GM19438 (cell line): ENCODE measurements around the gene ELL.

Experiments
- ATAC-seq: cut with Tn5 transposase; IDR thresholded peaks from one replicate; pipeline ENCODE4 v1.9.1; 2021; ENCODE audit warnings: low read depth; ENCODE audit not compliant: unreplicated experiment

ELL gene

GRCh38 chr19:18425515-18426415 lies 96.1 kb downstream of the ELL start:
- ATAC-seq, result no peak

GRCh38 chr19:18424890-18425514 lies 96.9 kb downstream of the ELL start:
- no peak for ATAC-seq

GRCh38 chr19:18424122-18424889 lies 97.6 kb downstream of the ELL start:
- ATAC-seq, result no peak

GRCh38 chr19:18423258-18424020 lies 98.4 kb downstream of the ELL start:
- ATAC-seq, result no peak

- no peak for ATAC-seq
These were observed 99.2 kb downstream of the ELL start for GRCh38 chr19:18422530-18423191.

DNA sequence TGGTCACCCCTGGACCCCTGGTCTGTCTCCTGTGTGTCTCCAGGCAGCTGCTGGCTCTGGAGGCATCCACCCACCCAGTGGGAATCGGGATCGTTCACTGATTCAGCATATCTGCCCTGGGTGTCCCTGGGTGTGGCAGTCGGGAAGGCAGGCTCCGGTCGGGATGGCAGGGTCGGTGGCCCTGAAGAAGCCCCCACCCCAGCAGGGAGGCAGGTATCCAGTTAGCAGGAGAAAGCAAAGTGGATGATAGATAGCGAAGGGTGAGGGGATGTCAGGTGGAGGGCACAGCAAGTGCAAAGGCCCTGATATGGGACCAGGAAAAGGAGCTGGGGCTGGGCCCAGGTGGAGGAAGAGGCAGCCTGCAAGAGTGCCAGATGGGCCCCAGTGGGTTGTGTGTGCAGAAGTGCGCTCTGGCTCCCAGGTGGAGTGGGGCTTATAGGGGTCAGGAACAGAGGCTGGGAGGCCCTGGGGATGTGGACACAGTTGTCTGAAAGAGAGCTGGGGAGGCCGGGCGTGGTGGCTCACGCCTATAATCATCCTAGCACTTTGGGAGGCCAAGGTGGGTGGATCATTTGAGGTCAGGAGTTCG lies 100.4 kb downstream of the ELL start:
- ATAC-seq, result no peak

- ATAC-seq, result no peak
These were observed 100.9 kb downstream of the ELL start for GRCh38 chr19:18420930-18421329.

DNA sequence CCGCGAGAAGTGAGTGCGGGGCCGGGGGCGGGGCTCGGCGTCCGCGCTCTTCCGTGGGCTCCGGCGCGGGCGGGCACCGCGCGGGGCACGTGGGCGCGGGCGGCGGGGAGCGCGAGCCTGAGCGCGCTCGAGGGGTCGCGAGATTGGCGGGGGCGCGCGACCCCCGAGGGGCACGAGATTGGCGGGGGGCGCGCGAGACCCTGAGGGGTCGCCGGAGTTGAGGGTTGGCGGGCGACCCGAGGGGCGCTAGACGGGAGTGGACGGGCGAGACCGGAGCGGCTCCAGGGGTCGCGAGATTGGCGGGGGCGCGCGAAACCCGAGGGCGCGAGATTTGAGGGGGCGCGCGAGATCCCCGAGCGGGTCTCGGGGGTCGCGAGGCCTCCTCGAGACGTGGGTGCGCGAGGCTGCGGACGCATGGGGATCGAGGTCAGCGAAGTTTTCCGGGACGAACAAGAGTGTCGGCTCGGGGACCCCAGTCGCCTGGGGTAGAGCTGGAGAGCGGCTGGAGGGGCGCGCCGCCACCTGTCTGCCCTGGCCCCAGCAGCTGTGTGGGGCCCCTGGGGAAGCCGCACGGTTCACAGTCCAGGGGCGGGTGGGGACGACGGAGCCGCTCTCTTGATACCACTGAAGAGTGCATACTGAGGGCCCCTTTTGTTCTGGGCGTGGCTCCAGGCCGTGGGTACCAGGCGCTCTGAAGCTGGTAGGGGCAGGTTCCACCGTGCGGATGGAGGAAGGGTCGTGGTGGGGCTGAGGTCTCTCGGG lies 102.0 kb downstream of the ELL start:
- no peak for ATAC-seq

DNA sequence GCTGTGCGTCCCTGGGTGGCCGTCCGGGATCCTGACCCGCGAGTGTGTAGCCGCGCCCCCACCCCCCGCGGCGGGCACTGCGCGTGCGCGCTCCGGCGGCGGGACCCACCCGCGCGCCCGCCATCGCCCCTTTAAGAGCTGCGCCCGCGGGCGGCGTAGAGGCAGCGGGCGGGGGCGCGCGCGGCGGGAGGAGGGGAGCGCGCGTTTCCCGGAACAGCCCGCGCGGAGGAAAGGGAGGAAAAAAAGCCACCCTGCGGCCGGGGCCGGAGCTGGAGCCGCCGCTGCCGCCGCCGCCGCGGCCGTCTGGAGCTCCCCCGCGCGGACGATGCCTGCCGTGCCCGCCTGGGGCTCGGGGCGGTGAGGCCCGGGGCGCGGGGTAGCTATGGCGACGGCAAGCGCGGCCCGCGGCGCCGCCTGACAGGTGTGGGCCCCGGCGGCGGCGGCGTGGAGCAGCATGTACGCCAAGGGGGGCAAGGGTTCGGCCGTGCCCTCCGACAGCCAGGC lies 102.6 kb downstream of the ELL start, which contains the start of gene SSBP4:
TSS of gene SSBP4 (plus strand) at position 204 of the 504 bp plus-strand sequence. CDS start at position 455, 251 bp downstream.
- no peak for ATAC-seq

- ATAC-seq, result no peak
These were observed 103.2 kb downstream of the ELL start for GRCh38 chr19:18418483-18419194.

DNA sequence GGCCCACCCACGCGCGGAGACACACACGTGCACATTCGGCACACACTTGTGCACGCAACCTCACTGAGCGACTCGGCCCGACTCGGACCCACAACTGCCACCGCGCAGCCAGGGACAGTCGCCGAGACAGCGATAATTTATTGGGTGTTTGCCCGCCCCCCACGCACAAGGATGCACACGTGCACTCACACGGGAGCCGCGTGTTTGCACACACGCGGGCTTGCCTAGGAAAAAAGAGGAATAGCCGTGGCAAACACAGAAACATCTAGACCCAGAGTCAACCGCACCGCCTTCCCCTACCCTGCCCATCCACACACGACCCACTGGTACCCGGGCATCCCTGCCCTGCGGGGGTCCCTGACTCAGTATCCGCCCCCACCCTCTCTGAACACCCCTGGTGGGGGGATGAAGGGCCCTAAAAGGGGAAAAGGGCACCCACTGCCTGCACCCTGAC lies 103.8 kb downstream of the ELL start:
- no peak for ATAC-seq

DNA sequence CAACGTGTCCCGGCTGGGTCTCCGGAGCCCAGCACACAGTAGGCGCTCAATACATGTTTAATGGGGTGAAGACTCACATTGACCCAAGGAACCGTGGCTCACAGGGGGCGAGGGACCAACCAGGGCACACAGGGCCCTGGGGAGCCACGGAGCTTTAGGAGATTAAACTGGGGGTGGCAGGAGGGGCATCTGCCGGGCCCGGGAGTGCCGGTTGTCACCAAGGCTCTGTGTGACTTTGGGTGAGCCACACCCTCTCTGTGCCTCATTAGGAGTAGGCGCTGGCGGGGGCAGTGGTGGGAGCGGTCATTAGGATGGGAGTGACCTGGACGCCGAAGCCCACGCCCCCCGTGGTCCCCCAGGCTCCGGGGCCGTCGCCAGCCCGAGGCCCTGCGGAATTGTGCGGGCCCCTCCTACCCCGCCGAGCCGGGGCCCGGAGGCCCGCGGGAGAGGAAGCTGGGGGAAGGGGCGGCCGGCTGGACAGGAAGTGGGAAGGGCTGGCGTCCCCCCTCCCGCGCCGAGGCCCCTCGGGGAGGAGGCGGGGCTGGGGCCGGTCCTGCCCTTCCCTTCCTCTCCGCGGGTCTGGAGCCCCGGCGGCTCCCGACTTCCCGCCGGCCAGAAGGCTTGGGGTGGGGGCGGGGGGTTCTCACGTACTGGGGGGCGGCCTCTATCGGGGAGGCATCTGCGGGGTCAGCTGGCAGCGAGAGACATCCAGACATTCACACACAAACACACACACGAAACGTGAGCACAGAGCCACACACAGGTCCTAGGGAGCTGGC lies 104.4 kb downstream of the ELL start:
- no peak for ATAC-seq

GRCh38 chr19:18416778-18417249 lies 105.1 kb downstream of the ELL start:
- ATAC-seq, result no peak

- no peak for ATAC-seq
These were observed 106.5 kb downstream of the ELL start for GRCh38 chr19:18415178-18415867.

GRCh38 chr19:18414504-18415177 lies 107.2 kb downstream of the ELL start:
- no peak for ATAC-seq
